Measurements from ENCODE around the gene ENPEP.

DNA sequence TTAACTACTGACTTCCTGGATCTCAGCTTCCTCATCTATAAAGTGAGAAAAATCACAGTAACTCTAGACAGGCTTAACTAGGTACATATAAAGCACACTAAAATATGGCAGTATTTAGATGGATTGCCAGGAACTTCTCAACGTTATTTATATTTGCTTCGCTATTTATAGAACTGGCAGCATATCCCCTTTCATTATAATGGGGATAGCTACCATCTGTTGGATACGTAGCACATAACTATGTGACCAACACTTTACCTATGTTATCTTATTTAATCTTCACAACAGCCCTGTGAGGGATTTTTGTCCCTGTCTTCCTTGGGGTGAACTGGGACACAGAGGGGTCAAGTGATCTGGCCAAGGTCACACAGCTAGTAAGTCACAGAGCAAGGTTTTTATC, 64.6 kb downstream of the ENPEP start:
- TF ChIP-seq GATA2 (IDR thresholded peaks at IDR 0.05; ENCODE audit: low read depth, low read length) = no peak
- TF ChIP-seq GATA3 (IDR thresholded peaks at IDR 0.05; ENCODE audit: low read depth, low read length) = no peak

Measured in SH-SY5Y (cell line).